Measurements from ENCODE around the gene SENP3.
"Not testable (repeated sequence)": the region's sequence is repeated elsewhere in the genome, so short reads cannot be mapped to it uniquely, and the experiment has no call there.

Gene SENP3

DNA sequence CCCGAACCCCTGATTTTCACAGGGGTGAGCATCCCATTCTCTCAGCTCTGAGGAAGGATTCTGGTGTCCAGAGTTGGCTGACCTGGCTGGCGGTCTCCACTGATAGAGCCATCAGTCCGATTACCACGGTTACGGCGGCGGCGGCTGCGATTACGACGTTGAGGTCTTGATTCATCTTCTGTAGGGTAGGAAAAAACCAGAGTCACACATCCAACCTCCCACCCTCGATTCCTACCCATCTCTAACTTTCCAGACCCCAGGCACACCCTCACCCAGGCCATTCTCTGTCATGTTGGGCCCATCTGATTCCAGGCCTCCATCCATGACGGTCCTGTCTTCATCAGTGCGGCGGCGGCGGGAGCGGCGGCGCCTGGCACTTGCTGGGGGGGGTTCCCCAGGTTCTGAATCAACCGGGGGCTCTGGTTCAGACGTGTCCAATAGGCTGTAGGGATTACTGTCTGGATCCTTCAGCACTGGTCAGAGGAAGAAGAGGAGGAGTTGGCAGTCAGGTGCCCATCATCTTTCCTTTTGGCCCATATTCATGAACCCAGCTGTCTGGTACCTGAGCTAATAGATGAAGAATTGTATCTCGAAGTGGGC is 30.8 kb downstream of the SENP3 start:
- DNase-seq = no peak

DNA sequence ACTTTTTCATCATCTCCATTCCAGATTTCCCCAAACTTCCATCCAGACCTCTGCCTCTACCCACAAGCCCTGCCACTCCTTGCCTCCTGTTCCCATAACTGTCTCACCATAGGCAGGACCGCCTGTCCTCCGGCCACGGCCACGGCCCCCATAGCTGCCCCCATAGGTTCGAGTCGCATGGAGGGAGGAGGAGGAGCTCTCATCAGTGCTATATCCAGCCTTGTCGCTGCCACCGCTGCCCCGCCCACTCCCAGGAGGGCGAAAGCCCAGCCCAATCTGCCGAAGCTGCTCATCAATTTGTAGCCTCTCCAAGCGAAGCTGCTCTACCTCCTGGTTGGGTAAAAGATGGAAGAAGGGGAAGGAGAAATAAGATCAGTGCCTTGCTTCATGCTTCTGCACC is 31.6 kb downstream of the SENP3 start:
- DNase-seq = no peak

DNA sequence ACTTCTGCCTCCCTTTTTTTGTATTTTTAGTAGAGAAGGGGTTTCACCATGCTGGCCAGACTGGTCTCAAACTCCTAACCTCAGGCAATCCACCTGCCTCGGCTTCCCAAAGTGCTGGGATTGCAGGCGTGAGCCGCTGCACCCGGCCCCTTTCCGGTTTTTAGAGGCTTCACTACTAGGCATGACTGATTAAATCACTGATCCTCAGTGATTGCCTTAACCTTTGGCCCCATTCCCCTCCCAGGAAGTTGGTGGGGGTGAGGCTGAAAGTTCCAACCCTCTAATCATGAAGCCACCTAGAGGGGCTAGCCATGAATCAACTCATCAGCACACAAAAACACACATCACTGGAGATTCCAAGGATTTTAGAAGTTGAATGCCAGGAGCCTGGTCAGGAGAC is 35.8 kb downstream of the SENP3 start:
- DNase-seq = not testable (repeated sequence)

DNA sequence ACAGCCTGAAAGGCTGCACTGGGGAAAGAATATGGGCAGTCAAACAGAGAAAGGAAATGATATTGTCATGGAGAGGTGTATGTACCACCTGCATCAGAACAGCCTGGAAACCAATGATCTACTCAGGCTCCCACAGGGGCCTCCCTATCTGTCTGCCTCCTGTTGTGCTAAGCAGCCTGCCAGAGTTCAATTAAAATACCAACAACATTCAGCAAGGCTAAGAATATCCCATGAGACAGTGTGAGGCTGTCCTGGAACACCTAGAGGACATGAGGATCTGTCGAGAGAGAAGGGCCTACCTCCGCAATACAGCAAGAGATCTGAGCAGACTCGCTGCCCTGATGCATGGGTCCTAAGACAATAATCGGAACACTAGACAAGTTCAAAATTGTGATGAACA is 44.6 kb downstream of the SENP3 start:
- DNase-seq = no peak

DNA sequence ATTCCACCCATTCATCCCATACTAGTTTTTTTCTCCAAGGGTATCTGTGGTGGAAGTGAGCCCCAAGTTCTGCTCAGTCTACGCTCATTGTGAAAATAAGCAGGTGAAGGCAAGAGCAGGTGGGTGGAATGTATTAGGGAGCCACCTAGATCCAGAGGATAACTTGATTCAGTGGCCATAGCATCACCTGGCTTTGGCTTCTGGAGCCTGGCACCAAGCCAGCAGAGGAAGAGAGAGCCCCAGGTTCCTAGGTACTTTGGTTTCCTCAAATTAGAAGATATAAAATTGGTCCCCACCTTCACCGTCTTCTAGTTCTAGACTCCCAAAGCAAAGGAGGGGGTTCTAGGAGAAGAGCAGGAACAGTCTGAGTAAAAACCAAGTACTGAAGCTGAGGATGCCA is 48.9 kb downstream of the SENP3 start:
- no peak for DNase-seq

DNA sequence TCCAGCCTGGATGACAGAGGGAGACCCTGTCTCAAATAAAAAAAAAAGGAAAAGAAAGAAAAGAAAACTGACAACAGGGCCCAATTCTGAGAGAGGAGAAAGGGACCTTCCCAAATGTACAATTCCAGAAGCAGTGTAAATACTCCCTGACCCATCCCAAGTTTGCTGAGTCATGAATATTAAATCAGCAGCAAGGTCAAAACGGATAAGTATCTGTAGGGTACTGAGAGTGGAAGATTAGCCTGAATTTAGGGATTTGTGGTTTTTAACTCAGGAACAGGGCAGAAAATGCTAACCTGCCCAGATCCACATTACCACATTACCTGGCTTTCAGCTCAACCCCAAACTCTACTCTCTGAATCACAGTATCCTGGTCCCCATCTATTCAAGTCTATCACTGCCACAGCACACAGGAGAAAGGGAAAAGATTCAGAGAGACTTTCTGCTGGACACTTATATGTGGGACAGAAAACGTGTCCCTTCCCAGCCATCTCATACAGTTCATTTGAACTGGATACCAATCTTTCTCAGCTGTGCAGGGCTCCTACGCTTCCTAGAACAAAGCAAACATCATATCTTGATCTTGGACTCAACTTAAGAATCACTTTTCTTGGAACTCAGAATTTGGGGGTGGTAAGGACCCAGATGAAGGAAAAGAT is 50.0 kb downstream of the SENP3 start:
- DNase-seq = no peak

DNA sequence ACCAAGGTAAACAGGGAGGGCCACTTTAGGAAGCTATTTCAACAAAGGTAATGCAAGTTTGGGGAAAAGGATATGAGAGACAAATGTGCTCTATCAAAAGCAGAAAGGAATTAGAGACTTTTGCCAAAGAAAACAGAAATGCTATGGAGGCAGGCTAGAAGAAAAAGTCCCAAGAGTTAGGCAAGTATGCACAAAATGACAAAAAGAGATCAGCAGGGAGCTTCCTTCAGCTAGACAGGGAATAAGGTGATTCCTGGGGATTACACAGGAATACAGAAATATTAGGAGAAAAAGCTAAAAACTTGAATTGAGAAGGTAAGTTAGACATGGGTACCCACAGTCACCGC is 50.5 kb downstream of the SENP3 start:
- no peak for DNase-seq

DNA sequence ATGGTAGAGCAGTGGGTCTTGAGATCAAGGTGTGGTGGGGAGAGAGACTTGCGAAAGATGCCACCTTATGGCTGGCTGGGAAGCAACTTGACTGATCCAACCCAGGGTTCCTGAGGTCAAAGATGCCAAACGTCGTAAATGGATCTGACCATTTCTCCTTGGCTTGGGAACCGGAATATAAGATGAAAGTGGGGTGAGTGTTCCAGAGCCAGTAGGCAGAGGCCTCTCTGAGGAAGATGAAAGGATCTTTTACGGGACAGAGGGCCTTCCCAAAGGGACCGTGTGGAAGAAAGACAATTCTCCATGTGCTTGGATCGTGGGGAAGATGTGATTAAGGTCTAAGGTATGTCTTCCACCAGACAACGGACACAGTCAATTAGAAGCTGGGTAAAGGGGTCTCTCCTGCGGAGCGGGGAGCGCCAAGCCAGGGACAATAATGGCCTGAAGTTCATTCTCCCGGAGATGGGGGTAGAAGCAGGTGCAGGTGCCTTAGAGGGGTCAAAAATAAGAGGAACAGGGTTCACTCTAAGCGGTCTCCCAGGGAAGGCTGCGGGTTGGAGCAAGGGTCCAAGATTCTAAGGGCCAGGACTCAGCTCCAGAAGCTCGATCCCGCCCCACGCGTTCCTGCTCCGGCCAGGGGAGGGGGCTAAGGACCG is 52.2 kb downstream of the SENP3 start:
- DNase-seq = no peak

DNA sequence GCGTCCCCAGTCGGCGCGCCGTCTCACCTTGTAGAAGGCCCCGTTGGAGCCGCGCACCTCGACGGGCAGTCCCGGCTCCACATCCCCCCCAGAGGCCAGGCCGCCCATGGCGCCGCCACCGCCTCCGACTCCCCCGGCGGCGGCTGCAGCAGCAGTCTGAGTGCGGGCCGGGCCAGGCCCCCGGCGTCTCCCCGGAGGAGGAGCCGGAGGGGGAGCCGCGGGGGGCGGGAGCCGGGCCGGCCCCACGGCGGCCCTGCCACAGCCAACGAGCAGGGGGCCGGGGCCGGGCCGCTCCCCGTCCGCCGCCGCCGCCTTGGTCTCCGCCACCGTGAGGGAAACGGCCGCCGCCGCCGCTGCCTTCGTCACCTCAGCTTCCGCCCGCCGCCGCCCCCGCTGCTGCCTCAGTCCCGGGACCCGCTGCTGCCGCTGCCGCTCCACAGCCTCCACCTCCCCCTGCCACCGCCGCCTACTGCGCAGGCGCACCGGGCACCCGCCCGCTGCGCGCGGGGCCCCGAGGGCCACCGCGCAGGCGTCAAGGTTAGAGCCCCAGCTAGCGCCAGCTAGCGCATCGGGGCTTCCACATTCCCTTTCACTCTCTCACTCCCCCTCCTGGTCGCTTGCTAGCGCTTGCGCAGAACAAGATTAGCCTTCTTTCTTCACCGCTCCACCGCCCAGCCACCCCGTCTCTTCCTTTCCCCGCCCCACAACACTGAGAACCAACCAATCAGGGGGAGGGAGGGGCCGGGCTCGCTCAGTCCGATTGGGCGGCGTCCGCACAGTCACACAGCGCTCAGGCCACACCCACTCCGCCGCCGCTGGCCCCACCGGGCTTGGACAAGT is 52.9 kb downstream of the SENP3 start, which contains the start of gene FXR2:
Gene FXR2, minus strand, starts transcription at position 473 of the 840 bp plus-strand sequence. Its CDS starts 365 bp downstream, at position 108.
- peak; percentile 97 for DNase-seq

DNA sequence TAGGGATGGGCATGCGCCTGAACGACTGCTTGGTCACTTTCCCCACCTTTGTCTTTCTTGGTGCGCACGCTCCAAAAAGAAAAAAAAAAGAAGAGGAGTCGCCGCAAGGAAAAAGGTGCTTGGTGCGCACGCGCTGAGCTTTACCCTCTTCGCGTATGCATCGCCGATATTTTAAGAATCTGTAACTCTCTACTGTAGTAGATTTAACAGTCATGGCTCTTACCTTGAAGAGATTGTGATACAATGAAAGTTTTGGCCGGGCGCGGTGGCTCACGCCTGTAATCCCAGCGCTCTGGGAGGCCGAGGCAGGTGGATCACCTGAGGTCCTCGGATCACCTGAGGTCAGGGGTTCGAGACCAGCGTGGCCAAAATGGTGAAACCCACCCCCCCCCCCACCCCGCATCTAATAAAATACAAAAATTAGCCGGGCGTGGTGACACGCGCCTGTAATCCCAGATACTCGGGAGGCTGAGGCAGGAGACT is 53.6 kb downstream of the SENP3 start:
- DNase-seq = no peak

DNA sequence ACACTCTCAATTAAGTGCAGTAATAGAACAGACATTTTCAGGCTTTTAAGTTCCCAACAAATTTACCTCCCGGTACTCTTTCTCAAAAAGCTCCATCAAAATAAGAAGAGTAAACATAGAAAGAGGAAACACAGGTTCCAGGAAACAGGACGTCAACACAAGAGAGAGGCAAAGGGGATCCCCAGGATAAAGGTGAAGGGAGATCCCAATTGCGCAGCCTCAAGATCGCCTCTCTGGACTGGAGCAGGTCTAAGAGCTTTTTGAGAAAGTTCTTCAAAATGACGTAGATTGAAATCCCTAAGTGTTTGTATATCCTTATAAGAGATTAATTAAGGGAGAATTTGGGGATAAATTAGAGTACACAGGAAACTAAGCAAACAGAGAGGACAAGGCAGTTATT is 56.9 kb downstream of the SENP3 start:
- no peak for DNase-seq

DNA sequence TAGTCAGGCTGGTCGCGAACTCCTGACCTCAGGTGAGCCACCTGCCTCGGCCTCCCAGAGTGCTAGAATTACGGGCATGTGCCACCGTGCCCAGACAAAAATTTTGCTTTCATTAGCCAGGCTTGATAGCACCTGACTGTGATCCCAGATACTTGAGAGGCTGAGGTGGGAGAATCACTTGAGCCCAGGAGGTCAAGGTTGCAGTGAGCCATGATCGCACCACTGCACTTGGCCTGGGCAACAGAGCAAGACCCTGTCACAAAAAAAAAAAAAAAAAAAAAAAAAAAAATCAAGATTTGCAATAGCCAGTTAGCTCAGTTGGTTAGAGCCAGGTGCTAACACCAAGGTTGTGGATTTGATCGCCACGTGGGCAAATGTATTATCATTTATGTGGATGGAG is 59.1 kb downstream of the SENP3 start:
- no peak for DNase-seq
